ENCODE results near the gene AGPAT4.
"Not testable (repeated sequence)": the region's sequence is repeated elsewhere in the genome, so short reads cannot be mapped to it uniquely, and the experiment has no call there.

The AGPAT4 gene, protein sequence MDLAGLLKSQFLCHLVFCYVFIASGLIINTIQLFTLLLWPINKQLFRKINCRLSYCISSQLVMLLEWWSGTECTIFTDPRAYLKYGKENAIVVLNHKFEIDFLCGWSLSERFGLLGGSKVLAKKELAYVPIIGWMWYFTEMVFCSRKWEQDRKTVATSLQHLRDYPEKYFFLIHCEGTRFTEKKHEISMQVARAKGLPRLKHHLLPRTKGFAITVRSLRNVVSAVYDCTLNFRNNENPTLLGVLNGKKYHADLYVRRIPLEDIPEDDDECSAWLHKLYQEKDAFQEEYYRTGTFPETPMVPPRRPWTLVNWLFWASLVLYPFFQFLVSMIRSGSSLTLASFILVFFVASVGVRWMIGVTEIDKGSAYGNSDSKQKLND

GRCh38 chr6:161273752-161274487 is at the start of gene AGPAT4:
AGPAT4 (minus strand) TSS chr6:161274061; CDS start chr6:161232213, 41,848 bp downstream.
- H3K9me3 ChIP-seq (ENCODE audit: control insufficient read depth in 1 of 2, low read length in 2 of 2): no peaks in the 10 kb centered on the region
- peaks cover 5 to 7% of the 10 kb centered on the region in 2 donors for H3K4me1 ChIP-seq (ENCODE audit: control insufficient read depth in 1 of 2, insufficient read depth in 2 of 2, low read length in 2 of 2)
- no peaks in the 10 kb centered on the region for H3K36me3 ChIP-seq (ENCODE audit: control insufficient read depth in 1 of 2, insufficient read depth in 2 of 2, low read length in 2 of 2)
- peak within 1 kb of the TSS; percentile 69 to 80 for H3K4me3 ChIP-seq (ENCODE audit: low read depth in 1 of 2, low read length in 2 of 2)
- peak within 1 kb of the TSS; percentile 26 for H3K27ac ChIP-seq (ENCODE audit: low read length)
- H3K27me3 ChIP-seq (ENCODE audit: low read depth, low read length): no peaks in the 10 kb centered on the region

- H3K27ac ChIP-seq (ENCODE audit: low read length): no peak overlapping the region
- H3K4me1 ChIP-seq (ENCODE audit: control insufficient read depth in 1 of 2, insufficient read depth in 2 of 2, low read length in 2 of 2): no peaks in the 10 kb centered on the region
- H3K4me3 ChIP-seq (ENCODE audit: low read depth in 1 of 2, low read length in 2 of 2): no peak overlapping the region
- peaks cover 0 to 4% of the 10 kb centered on the region in 2 donors for H3K9me3 ChIP-seq (ENCODE audit: control insufficient read depth in 1 of 2, low read length in 2 of 2)
- H3K36me3 ChIP-seq (ENCODE audit: control insufficient read depth in 1 of 2, insufficient read depth in 2 of 2, low read length in 2 of 2): no peaks in the 10 kb centered on the region
- no peaks in the 10 kb centered on the region for H3K27me3 ChIP-seq (ENCODE audit: low read depth, low read length)
These were observed 45.4 kb upstream of the AGPAT4 start for GRCh38 chr6:161319231-161319630.

DNA sequence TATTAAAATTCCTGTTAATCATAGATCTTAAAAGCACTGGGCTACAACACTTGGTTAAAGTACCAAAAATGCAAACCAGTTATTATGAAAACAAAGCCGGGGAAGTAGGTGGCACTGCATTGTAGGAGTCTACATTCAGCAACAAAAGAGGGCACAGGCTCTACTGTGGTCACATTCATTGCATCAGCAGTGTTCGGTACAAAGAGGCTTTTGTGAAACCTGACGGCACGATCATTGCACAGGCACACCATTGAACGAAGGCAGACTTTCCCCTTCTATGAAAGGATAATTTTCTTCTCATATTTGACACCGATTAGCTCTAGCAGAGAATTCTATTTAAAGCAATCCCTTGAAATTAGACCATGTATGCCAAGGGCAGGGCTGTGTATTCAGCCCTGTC is 44.6 kb upstream of the AGPAT4 start:
- Histone ChIP-seq H3K36me3 (ENCODE audit: control insufficient read depth in 1 of 2, insufficient read depth in 2 of 2, low read length in 2 of 2) (no peaks in the 10 kb centered on the region), H3K27ac (ENCODE audit: low read length) (no peak overlapping the region), H3K27me3 (ENCODE audit: low read depth, low read length) (no peaks in the 10 kb centered on the region), H3K4me1 (ENCODE audit: control insufficient read depth in 1 of 2, insufficient read depth in 2 of 2, low read length in 2 of 2) (no peaks in the 10 kb centered on the region), H3K4me3 (ENCODE audit: low read depth in 1 of 2, low read length in 2 of 2) (no peak overlapping the region), H3K9me3 (ENCODE audit: control insufficient read depth in 1 of 2, low read length in 2 of 2) (peaks cover 0 to 6% of the 10 kb centered on the region in 2 donors)

GRCh38 chr6:161316531-161316930 is 42.7 kb upstream of the AGPAT4 start:
- Histone ChIP-seq H3K4me3 (ENCODE audit: low read depth in 1 of 2, low read length in 2 of 2) (no peak overlapping the region), H3K27ac (ENCODE audit: low read length) (no peak overlapping the region), H3K27me3 (ENCODE audit: low read depth, low read length) (no peaks in the 10 kb centered on the region), H3K4me1 (ENCODE audit: control insufficient read depth in 1 of 2, insufficient read depth in 2 of 2, low read length in 2 of 2) (no peaks in the 10 kb centered on the region), H3K9me3 (ENCODE audit: control insufficient read depth in 1 of 2, low read length in 2 of 2) (peaks cover 0 to 6% of the 10 kb centered on the region in 2 donors), H3K36me3 (ENCODE audit: control insufficient read depth in 1 of 2, insufficient read depth in 2 of 2, low read length in 2 of 2) (no peaks in the 10 kb centered on the region)

GRCh38 chr6:161315246-161315917 is 41.5 kb upstream of the AGPAT4 start:
- not testable (repeated sequence) for H3K9me3 ChIP-seq (ENCODE audit: control insufficient read depth in 1 of 2, low read length in 2 of 2); H3K4me1 ChIP-seq (ENCODE audit: control insufficient read depth in 1 of 2, insufficient read depth in 2 of 2, low read length in 2 of 2); H3K27me3 ChIP-seq (ENCODE audit: low read depth, low read length); H3K36me3 ChIP-seq (ENCODE audit: control insufficient read depth in 1 of 2, insufficient read depth in 2 of 2, low read length in 2 of 2); H3K4me3 ChIP-seq (ENCODE audit: low read depth in 1 of 2, low read length in 2 of 2); H3K27ac ChIP-seq (ENCODE audit: low read length)

DNA sequence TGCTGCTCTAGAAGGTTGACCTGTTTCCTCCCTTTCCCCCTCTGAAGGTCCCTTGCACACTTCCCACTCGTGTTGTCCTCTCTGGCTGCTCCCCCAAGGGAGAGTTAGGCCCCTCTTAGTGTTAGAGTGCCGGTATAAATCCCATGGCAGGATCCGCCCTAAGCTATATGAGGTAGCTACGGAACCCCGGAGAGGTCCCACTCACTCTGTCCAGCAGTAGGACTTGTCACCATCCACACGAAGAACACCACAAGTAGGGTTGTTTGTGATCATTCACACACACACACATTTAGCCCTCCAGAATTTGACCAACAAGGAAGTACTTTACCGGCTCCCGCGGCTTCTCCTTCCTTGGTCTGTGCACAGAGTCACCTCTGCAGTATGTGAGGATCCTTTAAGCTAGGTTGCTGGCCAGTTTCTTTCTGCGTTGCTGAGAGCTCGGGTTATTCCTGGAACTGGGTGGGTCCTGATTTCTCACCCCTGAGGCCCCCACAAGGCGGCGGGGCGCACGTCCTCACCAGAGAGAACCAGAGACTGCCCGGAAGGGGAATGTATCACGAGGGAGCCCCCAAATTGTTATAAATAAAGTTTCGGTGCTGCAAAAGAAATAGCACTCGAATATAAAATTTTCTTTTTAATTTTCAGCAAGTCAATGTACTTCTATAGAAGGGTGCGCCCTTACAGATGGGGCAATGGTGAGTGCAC is 40.8 kb upstream of the AGPAT4 start:
- H3K9me3 ChIP-seq (ENCODE audit: control insufficient read depth in 1 of 2, low read length in 2 of 2); H3K4me3 ChIP-seq (ENCODE audit: low read depth in 1 of 2, low read length in 2 of 2); H3K27me3 ChIP-seq (ENCODE audit: low read depth, low read length); H3K4me1 ChIP-seq (ENCODE audit: control insufficient read depth in 1 of 2, insufficient read depth in 2 of 2, low read length in 2 of 2); H3K27ac ChIP-seq (ENCODE audit: low read length); H3K36me3 ChIP-seq (ENCODE audit: control insufficient read depth in 1 of 2, insufficient read depth in 2 of 2, low read length in 2 of 2): not testable (repeated sequence)

- Histone ChIP-seq H3K4me3 (ENCODE audit: low read depth in 1 of 2, low read length in 2 of 2) (no peak overlapping the region), H3K4me1 (ENCODE audit: control insufficient read depth in 1 of 2, insufficient read depth in 2 of 2, low read length in 2 of 2) (no peaks in the 10 kb centered on the region), H3K27ac (ENCODE audit: low read length) (no peak overlapping the region), H3K9me3 (ENCODE audit: control insufficient read depth in 1 of 2, low read length in 2 of 2) (peaks cover 0 to 6% of the 10 kb centered on the region in 2 donors), H3K27me3 (ENCODE audit: low read depth, low read length) (no peaks in the 10 kb centered on the region), H3K36me3 (ENCODE audit: control insufficient read depth in 1 of 2, insufficient read depth in 2 of 2, low read length in 2 of 2) (no peaks in the 10 kb centered on the region)
These were observed 40.2 kb upstream of the AGPAT4 start for GRCh38 chr6:161313940-161314509.

- H3K4me1 ChIP-seq (ENCODE audit: control insufficient read depth in 1 of 2, insufficient read depth in 2 of 2, low read length in 2 of 2); H3K27me3 ChIP-seq (ENCODE audit: low read depth, low read length); H3K9me3 ChIP-seq (ENCODE audit: control insufficient read depth in 1 of 2, low read length in 2 of 2); H3K36me3 ChIP-seq (ENCODE audit: control insufficient read depth in 1 of 2, insufficient read depth in 2 of 2, low read length in 2 of 2); H3K4me3 ChIP-seq (ENCODE audit: low read depth in 1 of 2, low read length in 2 of 2); H3K27ac ChIP-seq (ENCODE audit: low read length): not testable (repeated sequence)
These were observed 39.6 kb upstream of the AGPAT4 start for GRCh38 chr6:161313475-161313874.

GRCh38 chr6:161309774-161310173 is 35.9 kb upstream of the AGPAT4 start:
- H3K9me3 ChIP-seq (ENCODE audit: control insufficient read depth in 1 of 2, low read length in 2 of 2): not testable (repeated sequence)

GRCh38 chr6:161308075-161308655 is 34.3 kb upstream of the AGPAT4 start:
- no peaks in the 10 kb centered on the region for H3K27me3 ChIP-seq (ENCODE audit: low read depth, low read length)
- no peaks in the 10 kb centered on the region for H3K4me1 ChIP-seq (ENCODE audit: control insufficient read depth in 1 of 2, insufficient read depth in 2 of 2, low read length in 2 of 2)
- no peak overlapping the region for H3K4me3 ChIP-seq (ENCODE audit: low read depth in 1 of 2, low read length in 2 of 2)
- no peaks in the 10 kb centered on the region for H3K36me3 ChIP-seq (ENCODE audit: control insufficient read depth in 1 of 2, insufficient read depth in 2 of 2, low read length in 2 of 2)
- H3K9me3 ChIP-seq (ENCODE audit: control insufficient read depth in 1 of 2, low read length in 2 of 2): no peaks in the 10 kb centered on the region
- H3K27ac ChIP-seq (ENCODE audit: low read length): no peak overlapping the region

More at GRCh38 chr6:161309774-161310173, 35.9 kb upstream of the AGPAT4 start:
- H3K4me3 ChIP-seq (ENCODE audit: low read depth in 1 of 2, low read length in 2 of 2); H3K4me1 ChIP-seq (ENCODE audit: control insufficient read depth in 1 of 2, insufficient read depth in 2 of 2, low read length in 2 of 2); H3K27me3 ChIP-seq (ENCODE audit: low read depth, low read length); H3K27ac ChIP-seq (ENCODE audit: low read length); H3K36me3 ChIP-seq (ENCODE audit: control insufficient read depth in 1 of 2, insufficient read depth in 2 of 2, low read length in 2 of 2): not testable (repeated sequence)

Data from muscle layer of duodenum (tissue), 2 donors.